A549 (cell line): ENCODE measurements around the gene SPECC1L. TPM values are rescaled to one million over a fixed set of nuclear protein-coding genes. Genes with fewer than 3 reads are reported as not detected.
"Not testable (repeated sequence)": the region's sequence is repeated elsewhere in the genome, so short reads cannot be mapped to it uniquely, and the experiment has no call there.

Source experiments
- ATAC-seq, 2 experiments: fragments of 200-7000 bp in 1 of 2; fragments of >200 bp in 1 of 2; cut with Nextera tagmentation in 1 of 2; cut with Tn5 transposase in 1 of 2; 3 replicates each; pipeline versions ENCODE4 v1.8.0 to v1.9.1; 2018 to 2020; ENCODE audit warnings: mild to moderate bottlenecking in 1 of 2, moderate library complexity in 1 of 2
- CTCF ChIA-PET: fragments of 300-600 bp; sonication (Branson Sonifier 250); formaldehyde crosslinking; extraction: SDS; loops from one replicate; lab custom pipeline; 2021; ENCODE audit warnings: antibody characterized with exemption, inconsistent platforms; lab: Yijun Ruan, JAX
- POLR2A ChIA-PET: fragments of 350-600 bp; formaldehyde crosslinking; extraction: SDS; loops from one replicate; lab custom pipeline; 2021; ENCODE audit warnings: antibody characterized with exemption, inconsistent platforms; lab: Yijun Ruan, JAX
- DNase-seq, 2 experiments: peaks; one replicate each; pipeline versions ENCODE4 v3.0.0 to v3.0.0-alpha.2; 2011 to 2016; ENCODE audit warnings: low read depth in 1 of 2, low spot score in 1 of 2
- FAIRE-seq: peaks from 2 replicates; lab custom pipeline; 2011; peaks lifted over from hg19 to GRCh38; lab: Jason Lieb, UNC
- H3K27ac ChIP-seq, 2 experiments: fragments of >200 bp; sonication (Bioruptor Twin); formaldehyde crosslinking; 3 replicates each; pipeline ENCODE4 v1.5.1; 2016 to 2017
- H3K4me1 ChIP-seq: fragments of >200 bp; sonication (Bioruptor Twin); formaldehyde crosslinking; 3 replicates; pipeline ENCODE4 v1.6.1; 2016
- H3K4me2 ChIP-seq: fragments of >200 bp; sonication (Bioruptor Twin); formaldehyde crosslinking; 3 replicates; pipeline ENCODE4 v1.6.1; 2016
- H3K4me3 ChIP-seq: fragments of >200 bp; sonication (Bioruptor Twin); formaldehyde crosslinking; 3 replicates; pipeline ENCODE4 v1.5.1; 2016
- H3K9me3 ChIP-seq: fragments of >200 bp; sonication (Bioruptor Twin); formaldehyde crosslinking; 3 replicates; pipeline ENCODE4 v1.6.1; 2016
- CBX2 ChIP-seq: fragments of 200-600 bp; sonication (generic); IDR thresholded peaks from 2 replicates; pipeline ENCODE4 v1.6.1; 2016; ENCODE audit warnings: low read depth, mild to moderate bottlenecking, borderline replicate concordance
- HEYL ChIP-seq: fragments of 250-450 bp; sonication (Bioruptor Pico); IDR thresholded peaks from 2 replicates; pipeline ENCODE4 v1.8.0; 2021; ENCODE audit warnings: mild to moderate bottlenecking, moderate library complexity
- RAD21 ChIP-seq, 2 experiments: fragments of >200 bp in 1 of 2; sonication (Bioruptor Twin) in 1 of 2; formaldehyde crosslinking in 1 of 2; IDR thresholded peaks in 1 of 2; conservative IDR thresholded peaks in 1 of 2; 2 replicates in 1 of 2; 3 replicates in 1 of 2; pipeline ENCODE4 v1.6.1; 2012 to 2018; ENCODE audit warnings: inconsistent platforms in 1 of 2
- SMC3 ChIP-seq: fragments of >200 bp; sonication (Bioruptor Twin); formaldehyde crosslinking; IDR thresholded peaks from 3 replicates; pipeline ENCODE4 v1.6.1; 2018; ENCODE audit warnings: inconsistent platforms
- WGBS: methylation state at CpG from one replicate; pipeline ENCODE4 v1.1.6; 2017; ENCODE audit errors: missing lambda C conversion rate; 5-methylcytosine and 5-hydroxymethylcytosine counted together
- polyA plus RNA-seq, 4 experiments: library from polyadenylated mRNA; depleted of rRNA in 3 of 4; stranded (reverse); fragments of >200 nt; fragmentation: RNase III in 1 of 4; extraction: RNeasy Plus Mini Kit Qiagen cat#74134 plus additional on column Dnase treatment in 1 of 4; gene quantifications; 2 replicates in 3 of 4; 3 replicates in 1 of 4; pipeline ENCODE4 v1.2.3, GENCODE V29; 2011 to 2017

SPECC1L gene
- polyA plus RNA-seq, 2 of the 4 experiments (the other 2 are of a cell fraction) = 14.8 to 25.2 TPM

DNA sequence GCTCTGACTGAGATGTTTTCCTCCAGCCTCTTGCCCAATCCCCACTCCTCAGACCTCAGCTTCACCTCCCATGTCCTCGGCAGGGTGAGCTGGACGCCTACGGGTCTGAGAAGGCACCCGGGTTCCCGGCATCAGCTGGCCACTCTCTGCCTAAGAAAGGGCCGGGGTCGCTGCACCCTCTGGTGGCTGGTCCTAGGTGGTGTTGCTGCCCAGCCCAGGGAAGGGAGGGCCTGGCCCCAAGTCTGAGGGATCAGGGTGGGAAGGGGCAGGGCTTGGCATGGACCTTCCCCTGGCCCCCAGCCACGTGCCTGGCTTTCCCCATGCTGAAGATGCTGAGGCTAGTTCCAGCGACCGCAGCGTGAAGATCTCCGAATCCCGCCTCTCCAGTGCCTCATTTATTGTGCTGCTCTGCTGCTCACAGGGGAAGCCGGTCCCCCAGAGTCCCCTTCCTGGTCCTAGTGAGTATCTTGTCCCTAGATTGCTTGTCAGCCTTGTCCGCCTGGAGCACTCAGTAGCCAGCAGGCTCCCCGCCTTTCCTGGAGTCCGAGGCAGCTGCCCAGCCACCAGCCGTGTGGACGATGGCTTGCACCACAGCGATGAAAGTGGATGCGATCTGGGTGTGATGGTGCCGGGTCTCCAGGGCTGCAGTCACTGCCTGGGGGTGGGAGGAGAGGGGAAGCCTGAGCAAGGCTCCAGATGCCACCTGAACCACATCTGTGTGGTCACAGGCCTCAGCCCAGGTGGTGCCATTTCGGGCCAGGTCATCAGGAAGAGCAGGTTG lies 22.9 kb upstream of the SPECC1L start (continued):
- TF ChIP-seq HEYL (CRISPR knock-in tag) (no peak), CBX2 (no peak)

DNA sequence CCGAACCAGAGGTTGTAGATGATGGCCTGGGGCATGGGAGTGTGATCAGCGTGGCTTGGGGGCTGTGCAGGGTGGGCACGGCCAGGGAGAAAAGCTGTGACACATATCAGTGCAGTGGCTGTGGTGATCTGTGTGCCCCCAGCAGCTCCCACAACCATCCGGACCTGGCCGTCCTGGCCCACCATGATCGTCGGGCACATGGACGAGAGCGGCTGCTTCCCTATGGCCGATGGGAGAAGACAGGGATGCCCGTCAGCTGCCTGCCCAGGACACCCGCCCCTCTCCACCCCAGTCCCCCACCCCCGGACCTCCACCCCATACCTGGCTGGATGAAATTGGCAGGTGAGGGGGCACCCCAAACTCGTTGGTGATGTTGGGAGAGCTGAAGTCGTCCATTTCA lies 22.0 kb upstream of the SPECC1L start:
- peak overlapping the region in 1 of 2 experiments; percentile 100; a peak in 3 of 6 replicates for H3K27ac ChIP-seq
- WGBS = 91% methylated on average over 7 of the region's 15 CpGs
- CTCF ChIA-PET = interaction anchor here (1.2 to 2.5 kb wide), 5 partner anchors 16 to 92 kb away, joined by 3 to 61 read pairs (median 6); no protein-coding TSS in a partner anchor
- H3K4me3 ChIP-seq, ATAC-seq, H3K9me3 ChIP-seq, H3K4me2 ChIP-seq, POLR2A ChIA-PET, FAIRE-seq, DNase-seq: not testable (repeated sequence)
- peaks cover 37% of the 10 kb centered on the region for H3K4me1 ChIP-seq

DNA sequence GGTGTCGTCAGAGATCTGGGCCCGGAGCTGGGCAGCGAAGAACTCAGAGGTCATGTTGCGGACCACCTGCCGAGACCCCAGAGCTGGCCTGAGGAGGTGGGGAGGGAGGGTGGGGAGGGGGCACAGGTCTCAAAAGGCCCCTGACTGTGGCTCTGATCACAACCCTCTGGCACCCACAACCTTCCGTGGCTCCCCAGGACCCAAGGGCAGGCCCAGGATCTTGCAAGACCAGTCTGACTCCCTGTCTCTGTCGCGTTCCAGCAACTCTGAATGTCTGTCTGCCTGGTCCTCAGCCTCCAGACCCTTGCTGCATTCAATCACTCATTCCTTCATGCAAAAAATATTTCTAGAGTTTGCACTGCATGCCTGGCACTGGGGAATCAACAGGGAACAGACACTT lies 21.2 kb upstream of the SPECC1L start:
- CTCF ChIA-PET = interaction anchor here (2.5 kb wide), 1 partner anchor 60 kb away, joined by 61 read pairs; no protein-coding TSS in a partner anchor
- H3K9me3 ChIP-seq, POLR2A ChIA-PET, H3K27ac ChIP-seq, ATAC-seq, FAIRE-seq, H3K4me2 ChIP-seq, DNase-seq, H3K4me3 ChIP-seq: not testable (repeated sequence)
- H3K4me1 ChIP-seq = peaks cover 34% of the 10 kb centered on the region
- 100% methylated on average over 2 of the region's 8 CpGs for WGBS

DNA sequence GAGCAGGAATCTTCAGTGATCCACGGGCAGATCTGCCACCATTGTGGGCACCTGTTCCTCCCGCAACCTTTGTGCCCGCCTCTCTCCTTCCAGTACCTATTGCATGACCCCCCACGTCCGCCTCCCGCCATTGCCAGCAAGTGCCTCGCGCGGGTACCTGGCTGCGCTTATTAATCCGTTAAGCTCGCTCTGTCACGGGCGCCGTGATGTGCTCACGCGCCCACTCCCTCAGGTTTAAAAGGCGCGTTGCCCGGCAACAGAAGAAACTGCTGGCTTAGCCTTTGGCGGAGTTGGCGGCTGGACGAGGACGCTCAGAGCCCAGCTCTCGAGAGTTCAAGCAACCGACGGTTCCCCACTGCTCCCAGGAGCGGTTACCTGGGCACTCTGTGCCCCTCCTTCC lies 19.3 kb upstream of the SPECC1L start:
- DNase-seq, POLR2A ChIA-PET, H3K4me2 ChIP-seq, H3K4me3 ChIP-seq, CTCF ChIA-PET, H3K9me3 ChIP-seq, FAIRE-seq, H3K27ac ChIP-seq, ATAC-seq: not testable (repeated sequence)
- no CpG with 5 or more reads among the region's 28 CpGs for WGBS
- H3K4me1 ChIP-seq = peaks cover 18% of the 10 kb centered on the region

DNA sequence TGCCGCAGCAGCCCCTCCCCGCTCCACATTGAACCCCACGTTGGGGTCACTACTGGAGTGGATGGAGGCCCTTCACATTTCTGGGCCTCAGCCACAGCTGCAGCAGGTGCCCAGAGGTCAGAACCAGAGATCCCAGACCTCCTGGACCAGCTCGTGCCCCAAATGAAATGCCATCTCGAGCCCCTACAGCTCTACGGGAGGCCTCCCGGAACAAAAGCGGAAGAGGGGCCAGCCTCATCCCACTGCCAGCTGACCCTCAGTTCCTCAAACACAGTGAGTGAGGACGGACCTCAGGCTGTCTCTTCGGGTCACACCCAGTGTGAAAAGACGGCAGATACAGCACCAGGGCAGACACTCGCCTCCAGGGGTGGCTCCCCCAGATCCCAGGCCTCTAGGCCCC lies 17.5 kb upstream of the SPECC1L start:
- H3K27ac ChIP-seq, FAIRE-seq, CTCF ChIA-PET, H3K9me3 ChIP-seq, DNase-seq, H3K4me3 ChIP-seq, H3K4me1 ChIP-seq, ATAC-seq, POLR2A ChIA-PET, H3K4me2 ChIP-seq: not testable (repeated sequence)
- no CpG with 5 or more reads among the region's 12 CpGs for WGBS

DNA sequence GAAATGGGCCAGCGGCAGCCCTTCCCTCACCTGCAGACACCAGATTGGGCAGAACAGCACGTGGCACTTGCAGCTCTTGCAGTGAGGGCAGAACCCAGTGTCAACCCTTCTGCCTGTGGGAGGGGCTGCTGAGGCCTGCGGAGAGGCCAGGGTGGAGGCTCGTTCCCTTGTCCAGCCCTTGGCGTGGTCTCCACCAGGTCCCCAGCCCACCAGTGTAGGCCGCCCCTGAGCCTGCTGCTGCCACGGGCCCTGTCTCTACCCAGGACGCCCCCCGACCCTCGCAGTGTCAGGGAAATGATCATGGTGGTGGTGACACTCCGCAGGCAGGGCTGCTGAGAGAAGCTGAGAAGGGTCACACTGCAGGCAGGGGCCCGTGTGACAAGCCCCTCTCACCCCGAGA lies 14.5 kb upstream of the SPECC1L start:
- CTCF ChIA-PET, POLR2A ChIA-PET, H3K4me3 ChIP-seq, H3K27ac ChIP-seq, H3K9me3 ChIP-seq, H3K4me2 ChIP-seq, DNase-seq, H3K4me1 ChIP-seq, FAIRE-seq, ATAC-seq: not testable (repeated sequence)
- WGBS = 86% methylated on average over 1 of the region's 13 CpGs

DNA sequence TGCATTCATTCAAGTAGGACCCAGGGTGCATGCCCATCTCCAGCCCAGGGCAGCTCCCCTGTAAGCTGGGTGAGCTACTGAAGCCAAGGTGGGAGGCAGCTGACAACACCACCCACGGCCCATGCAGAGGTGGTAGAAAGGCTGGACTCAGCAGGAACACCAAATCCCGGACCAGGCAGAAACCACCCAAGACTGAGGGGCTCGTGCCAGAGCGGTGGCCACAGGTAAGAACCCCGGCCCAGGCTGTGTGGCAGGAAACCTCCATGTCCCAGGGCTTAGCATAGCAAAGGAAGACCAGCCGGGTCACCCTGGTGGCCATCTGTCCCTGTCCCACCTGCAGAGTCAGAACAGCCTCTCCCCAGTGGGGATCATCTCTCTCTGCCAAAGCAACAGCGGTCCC lies 13.9 kb upstream of the SPECC1L start:
- POLR2A ChIA-PET, H3K4me2 ChIP-seq, H3K4me3 ChIP-seq, H3K4me1 ChIP-seq, DNase-seq, H3K9me3 ChIP-seq, FAIRE-seq, CTCF ChIA-PET, H3K27ac ChIP-seq, ATAC-seq: not testable (repeated sequence)
- WGBS = 82% methylated on average over 4 of the region's 7 CpGs

DNA sequence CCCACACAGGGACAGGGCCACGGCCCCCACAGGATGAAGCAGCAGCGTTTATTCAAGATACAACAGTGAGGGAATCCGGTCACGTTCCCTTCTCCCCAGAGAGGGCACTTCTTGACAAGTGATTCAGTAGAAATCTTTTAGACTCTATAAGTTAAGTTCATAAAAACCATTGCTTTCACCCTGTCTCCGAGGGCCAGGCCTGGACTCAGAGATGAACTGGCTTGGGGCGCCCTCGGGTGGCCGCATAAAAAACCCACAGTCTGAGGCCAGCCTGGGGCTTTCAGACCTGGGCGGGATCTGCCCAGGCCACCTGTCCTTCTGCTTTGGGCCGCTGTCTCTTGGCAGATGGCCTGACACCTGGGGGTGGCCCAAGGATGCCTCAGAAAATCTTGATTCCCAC lies 11.2 kb upstream of the SPECC1L start:
- H3K4me1 ChIP-seq, FAIRE-seq, H3K27ac ChIP-seq, POLR2A ChIA-PET, CTCF ChIA-PET, H3K4me2 ChIP-seq, H3K9me3 ChIP-seq, H3K4me3 ChIP-seq: not testable (repeated sequence)
- peak in 1 of 2 experiments; percentile 74 for DNase-seq
- peak in 1 of 2 experiments; percentile 78; a peak in 1 of 6 replicates for ATAC-seq
- 0% methylated on average over 1 of the region's 10 CpGs for WGBS
- TF ChIP-seq RAD21 (conservative IDR thresholded peaks at IDR 0.05 in 1 of 2, IDR thresholded peaks at IDR 0.05 in 1 of 2) (peak; percentile 29 to 53; a peak in 3 of 5 replicates), SMC3 (0 out of 3 replicates have a peak, but pooled peaks have one; percentile 15)

DNA sequence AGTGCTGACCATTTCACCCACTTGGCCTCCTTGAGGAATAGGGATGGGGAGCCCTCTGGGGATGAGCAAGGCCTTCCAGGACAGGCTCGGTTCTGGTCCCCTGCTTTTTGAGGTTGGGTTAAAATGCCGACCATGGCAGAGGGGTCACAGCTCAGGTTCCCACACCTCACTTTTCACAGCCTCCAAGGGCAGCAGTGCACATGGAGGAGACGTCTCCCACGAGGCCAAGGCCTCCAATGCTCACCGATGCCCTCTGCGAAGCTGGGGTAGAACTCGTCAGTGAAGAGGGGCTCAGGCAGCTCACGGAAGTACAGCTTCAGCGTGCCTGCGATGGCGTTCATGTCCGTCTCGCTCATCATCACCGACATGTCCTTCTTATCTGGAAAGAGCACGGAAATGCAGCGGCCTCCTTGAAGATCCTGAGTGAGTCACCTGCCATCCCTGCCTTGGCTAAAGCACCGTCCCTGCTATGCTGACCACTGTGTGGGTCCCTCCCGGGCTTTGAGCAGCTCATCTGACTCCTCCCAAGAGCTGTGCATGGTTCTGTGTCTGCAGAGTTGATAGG lies 8.4 kb upstream of the SPECC1L start:
- H3K4me2 ChIP-seq, DNase-seq, ATAC-seq, H3K27ac ChIP-seq, POLR2A ChIA-PET, CTCF ChIA-PET, FAIRE-seq, H3K4me1 ChIP-seq, H3K9me3 ChIP-seq, H3K4me3 ChIP-seq: not testable (repeated sequence)
- whole genome bisulfite sequencing = 85% methylated on average over 16 of the region's 18 CpGs

DNA sequence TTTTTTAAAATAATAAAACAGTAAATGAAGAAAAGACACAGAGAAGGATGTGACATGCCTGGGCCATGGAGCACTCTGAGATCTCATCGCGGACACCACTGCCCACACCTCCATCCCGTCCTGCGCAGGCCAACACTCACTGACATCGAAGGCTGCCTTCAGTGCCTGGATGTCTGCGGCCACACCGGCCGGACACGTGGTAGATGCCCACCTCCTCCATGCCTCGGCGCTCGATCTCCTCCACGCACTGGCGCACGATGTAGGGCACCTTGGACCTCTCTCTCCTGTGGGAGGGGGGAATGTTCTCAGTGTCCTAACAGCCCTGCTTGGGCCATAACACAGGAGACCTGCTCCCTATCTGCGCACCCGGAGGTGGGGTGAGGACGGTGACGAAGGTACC lies 7.2 kb upstream of the SPECC1L start:
- WGBS = 93% methylated on average over 15 of the region's 19 CpGs
- CTCF ChIA-PET, H3K4me1 ChIP-seq, FAIRE-seq, H3K9me3 ChIP-seq, POLR2A ChIA-PET, H3K27ac ChIP-seq, H3K4me3 ChIP-seq, DNase-seq, H3K4me2 ChIP-seq, ATAC-seq: not testable (repeated sequence)
